HFF-Myc (cell line): ENCODE results near the gene ZFYVE27.

ENCODE experiments used
- DNase-seq: peaks from one replicate; pipeline ENCODE4 v3.0.0-alpha.2; 2011; ENCODE audit warnings: low read depth; ENCODE audit errors: extremely low read depth
- H3K4me3 ChIP-seq: replicated peaks from 2 replicates; pipeline ENCODE4 v1.5.1; 2011; ENCODE audit warnings: low read depth, mild to moderate bottlenecking, control low read depth, low read length
- TF ChIP-seq, protein P1 (sequence below): IDR thresholded peaks from 2 replicates; pipeline ENCODE4 v1.5.1; 2012; ENCODE audit warnings: mild to moderate bottlenecking, low read depth, low read length, control low read depth; ENCODE audit errors: missing control alignments

ZFYVE27 gene

DNA sequence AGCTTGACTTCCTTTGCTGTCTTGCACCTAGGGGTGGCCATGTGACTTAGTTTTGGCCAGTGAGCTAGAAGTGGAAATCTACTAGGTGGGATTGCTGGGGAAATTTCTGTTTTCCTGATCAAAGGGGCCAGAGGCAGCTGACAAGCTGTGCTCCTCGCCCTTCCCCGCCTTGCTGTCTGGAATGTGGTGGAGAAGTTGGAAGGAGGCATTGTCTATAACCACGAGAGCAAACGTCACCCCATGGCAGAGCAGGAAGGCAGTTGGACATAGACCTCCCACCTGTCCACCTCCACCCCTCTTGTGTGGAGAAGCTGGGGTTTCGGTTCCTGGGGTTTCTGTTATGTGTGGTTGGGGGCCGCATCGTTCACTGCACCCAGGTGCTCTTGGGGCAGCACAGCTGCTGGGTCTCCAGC lies 27.6 kb downstream of the ZFYVE27 start:
- DNase-seq, result no peak
- no peak overlapping the region for H3K4me3 ChIP-seq
- TF ChIP-seq, protein P1, sequence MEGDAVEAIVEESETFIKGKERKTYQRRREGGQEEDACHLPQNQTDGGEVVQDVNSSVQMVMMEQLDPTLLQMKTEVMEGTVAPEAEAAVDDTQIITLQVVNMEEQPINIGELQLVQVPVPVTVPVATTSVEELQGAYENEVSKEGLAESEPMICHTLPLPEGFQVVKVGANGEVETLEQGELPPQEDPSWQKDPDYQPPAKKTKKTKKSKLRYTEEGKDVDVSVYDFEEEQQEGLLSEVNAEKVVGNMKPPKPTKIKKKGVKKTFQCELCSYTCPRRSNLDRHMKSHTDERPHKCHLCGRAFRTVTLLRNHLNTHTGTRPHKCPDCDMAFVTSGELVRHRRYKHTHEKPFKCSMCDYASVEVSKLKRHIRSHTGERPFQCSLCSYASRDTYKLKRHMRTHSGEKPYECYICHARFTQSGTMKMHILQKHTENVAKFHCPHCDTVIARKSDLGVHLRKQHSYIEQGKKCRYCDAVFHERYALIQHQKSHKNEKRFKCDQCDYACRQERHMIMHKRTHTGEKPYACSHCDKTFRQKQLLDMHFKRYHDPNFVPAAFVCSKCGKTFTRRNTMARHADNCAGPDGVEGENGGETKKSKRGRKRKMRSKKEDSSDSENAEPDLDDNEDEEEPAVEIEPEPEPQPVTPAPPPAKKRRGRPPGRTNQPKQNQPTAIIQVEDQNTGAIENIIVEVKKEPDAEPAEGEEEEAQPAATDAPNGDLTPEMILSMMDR, result no peak

DNA sequence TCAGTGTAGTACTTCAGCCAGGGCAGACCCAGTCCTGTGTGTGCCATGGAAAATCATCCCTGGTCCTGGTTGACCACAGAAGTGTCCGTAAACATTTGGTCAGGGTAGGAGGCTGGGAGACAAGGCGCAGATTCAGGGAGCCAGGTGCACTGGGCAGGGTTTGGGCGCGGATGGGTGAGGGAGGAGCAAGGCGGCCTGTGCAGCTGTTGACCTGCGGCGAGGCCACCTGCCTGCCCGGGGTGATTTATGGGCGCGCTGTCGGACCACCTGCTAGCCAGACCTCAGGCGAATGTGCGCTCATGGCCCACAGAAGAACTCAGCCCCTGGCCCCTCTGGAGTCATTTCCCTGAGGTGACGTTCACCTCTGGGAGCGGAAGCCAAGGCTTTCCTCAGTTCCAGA lies 28.3 kb downstream of the ZFYVE27 start:
- H3K4me3 ChIP-seq, result no peak overlapping the region
- TF ChIP-seq, protein P1, result no peak
- no peak for DNase-seq

DNA sequence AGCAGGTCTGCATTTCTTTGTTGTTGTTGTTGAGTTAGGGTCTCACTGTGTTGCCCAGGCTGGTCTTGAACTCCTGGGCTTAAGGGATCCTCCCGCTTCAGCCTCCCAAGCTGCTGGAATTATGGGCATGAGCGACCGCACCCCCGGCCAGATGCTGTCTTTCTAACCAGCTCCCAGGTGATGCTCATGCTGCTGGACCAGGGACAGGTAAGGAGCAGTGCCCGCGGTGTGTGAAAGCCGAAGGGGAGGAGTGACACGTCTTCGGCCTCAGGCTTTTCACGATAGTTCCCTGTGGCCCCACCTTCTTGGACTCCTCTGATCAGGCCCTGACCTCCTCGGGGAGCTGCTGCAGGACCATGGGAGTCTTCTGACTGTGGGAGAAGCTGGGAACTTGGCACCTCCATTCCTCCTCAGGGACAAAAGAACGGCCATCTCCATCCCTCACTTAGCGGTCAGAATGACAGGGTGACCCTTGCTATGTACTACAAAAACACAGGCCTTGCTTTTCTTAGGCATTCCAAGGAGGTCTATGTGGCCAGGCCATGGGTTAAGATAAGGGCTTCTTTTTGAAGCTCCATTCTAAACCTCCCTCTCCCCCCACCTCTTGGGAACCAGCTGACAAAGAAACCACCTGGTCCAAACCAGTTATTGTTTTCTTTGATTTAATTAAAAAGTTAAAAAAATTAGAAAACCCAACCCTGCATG lies 29.3 kb downstream of the ZFYVE27 start:
- TF ChIP-seq, protein P1, result no peak
- no peak for DNase-seq
- H3K4me3 ChIP-seq, result no peak overlapping the region

DNA sequence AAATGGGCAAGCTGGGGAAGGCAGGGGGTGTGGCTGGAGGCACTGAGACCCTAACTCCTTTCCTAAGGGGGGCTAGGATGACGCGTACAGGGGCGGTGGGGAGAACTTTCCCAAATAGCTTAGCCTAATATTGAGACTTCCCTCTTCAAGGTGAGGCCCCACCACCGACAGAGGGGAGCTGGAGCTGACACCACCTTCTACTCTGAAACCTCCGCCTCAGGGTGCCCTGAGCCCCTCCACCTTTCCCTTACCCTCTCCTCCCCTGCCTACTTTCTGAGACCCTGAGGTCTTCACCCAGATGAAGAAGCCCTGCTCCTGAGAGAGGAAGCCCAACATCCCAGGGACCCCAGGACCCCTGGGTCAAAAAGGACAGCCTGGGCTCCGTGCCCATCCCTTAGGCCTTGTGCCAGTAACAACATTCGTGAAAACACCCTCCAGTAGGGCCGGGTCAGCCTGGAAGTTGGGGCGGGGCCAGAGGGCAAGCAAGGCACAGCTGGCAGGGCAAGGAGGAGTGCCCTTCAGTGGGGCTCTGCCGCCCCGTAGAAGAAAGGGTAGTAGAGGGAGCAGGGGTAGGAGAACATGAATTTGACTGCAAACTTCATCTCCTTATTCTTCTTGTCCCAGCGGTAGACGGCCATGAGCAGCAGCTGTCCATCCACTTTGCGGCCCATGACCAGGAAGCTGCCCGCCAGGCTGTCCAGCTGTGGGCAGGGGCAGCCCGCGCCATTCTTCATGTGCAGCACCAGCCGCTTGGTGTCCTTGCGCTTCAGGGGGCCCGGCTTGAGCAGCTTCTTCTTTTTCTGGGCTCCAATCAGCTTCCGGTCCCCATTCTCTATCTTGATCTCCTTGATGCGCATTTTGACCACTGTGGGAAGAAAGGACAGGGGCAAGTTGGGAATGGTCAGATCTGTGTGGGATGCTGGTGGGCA lies 30.3 kb downstream of the ZFYVE27 start:
- TF ChIP-seq, protein P1, result no peak
- H3K4me3 ChIP-seq, result no peak overlapping the region

DNA sequence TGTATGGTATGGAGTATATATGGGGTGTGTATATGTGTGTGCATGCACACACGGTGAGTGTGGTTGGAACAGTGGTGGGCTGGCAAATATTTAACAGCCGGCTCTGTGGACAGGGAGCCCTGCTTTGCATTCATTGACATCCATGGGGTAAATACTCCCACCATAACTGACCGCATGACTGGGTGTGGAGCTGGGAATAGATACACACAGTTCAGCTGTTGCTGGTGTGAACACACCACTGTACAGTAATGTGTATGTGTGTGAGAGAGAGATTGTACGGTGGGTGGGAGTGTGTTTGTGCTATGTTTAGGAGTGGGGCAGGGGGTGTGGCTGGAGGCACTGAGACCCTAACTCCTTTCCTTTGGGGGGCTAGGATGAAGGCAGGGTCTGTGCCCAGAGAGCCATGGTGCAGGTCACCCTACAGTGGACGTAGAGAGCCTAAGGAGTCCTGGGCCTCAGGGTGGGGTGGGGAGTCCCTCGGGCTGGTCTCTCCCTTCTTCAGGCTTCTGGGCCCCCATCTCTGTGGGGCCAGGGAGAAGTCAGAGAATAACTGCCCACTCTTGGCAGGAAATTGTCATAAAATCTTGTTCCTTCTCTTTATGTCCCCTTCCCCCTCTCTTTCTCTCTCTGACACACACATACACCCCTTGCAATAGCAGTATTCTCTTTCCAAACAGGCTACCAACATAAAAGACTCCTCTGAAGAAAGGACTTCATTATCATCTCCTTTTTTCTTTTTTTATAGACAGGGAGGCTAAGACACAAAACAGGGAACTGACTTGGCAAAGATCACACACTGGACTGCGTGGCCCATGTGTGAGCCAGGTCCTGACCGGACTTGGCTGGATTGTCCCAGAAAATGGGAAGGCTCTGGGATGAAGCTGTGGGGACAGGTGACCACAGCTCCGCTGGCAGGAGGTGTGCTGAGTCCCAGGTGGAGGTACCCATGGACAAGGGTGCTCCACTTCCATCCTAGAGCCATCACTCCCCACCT lies 31.7 kb downstream of the ZFYVE27 start:
- no peak overlapping the region for H3K4me3 ChIP-seq
- TF ChIP-seq, protein P1, result no peak
- DNase-seq, result no peak

More for the DNA sequence above, 30.3 kb downstream of the ZFYVE27 start:
- no peak for DNase-seq

DNA sequence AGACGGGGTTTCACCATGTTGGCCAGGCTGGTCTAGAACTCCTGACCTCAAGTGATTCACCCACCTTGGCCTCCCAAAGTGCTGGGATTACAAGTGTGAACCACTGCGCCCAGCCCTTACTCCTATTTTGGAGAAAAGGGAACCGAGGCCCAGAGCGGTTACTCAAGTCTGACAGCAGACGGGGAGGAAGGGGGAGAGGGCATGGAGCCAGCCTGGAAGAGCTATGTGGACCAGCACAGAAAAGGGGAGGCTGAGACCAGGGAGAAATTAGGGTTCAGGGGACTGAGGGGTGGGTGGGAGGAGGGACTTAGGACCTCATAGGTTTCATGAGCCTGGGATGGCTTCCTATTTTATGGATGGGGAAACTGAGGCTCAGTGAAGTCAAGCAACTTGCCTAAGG lies 33.3 kb downstream of the ZFYVE27 start:
- no peak for DNase-seq
- TF ChIP-seq, protein P1, result no peak

More for the DNA sequence above, 33.3 kb downstream of the ZFYVE27 start:
- no peak overlapping the region for H3K4me3 ChIP-seq
